GM23338 (cell line): ENCODE data around the gene UQCRFS1. TPM values are rescaled to one million over a fixed set of nuclear protein-coding genes. Genes with fewer than 3 reads are reported as not detected.

Experiments used
- EZH2 ChIP-seq: fragments of 200-600 bp; sonication (generic); IDR thresholded peaks from one replicate; pipeline ENCODE4 v1.8.0; 2017; ENCODE audit warnings: antibody characterized with exemption, mild to moderate bottlenecking, low read depth; ENCODE audit not compliant: unreplicated experiment
- EZH2phosphoT487 ChIP-seq: fragments of 200-600 bp; sonication (generic); IDR thresholded peaks from one replicate; pipeline ENCODE4 v1.8.1; 2018; ENCODE audit warnings: antibody characterized with exemption; ENCODE audit not compliant: unreplicated experiment
- JUNB ChIP-seq: IDR thresholded peaks from one replicate; pipeline ENCODE4 v1.6.1; 2016; ENCODE audit warnings: antibody characterized with exemption; ENCODE audit not compliant: unreplicated experiment
- NANOG ChIP-seq: IDR thresholded peaks from 2 replicates; pipeline ENCODE4 v1.6.1; 2016; ENCODE audit warnings: antibody characterized with exemption, borderline replicate concordance
- polyA plus RNA-seq: library from polyadenylated mRNA; unstranded; fragments of >200 nt; fragmentation: Nextera tagmentation; extraction: Ambion mirVana; gene quantifications from 2 replicates; pipeline ENCODE4 v1.2.1, GENCODE V29; 2016
- total RNA-seq: library from RNA; depleted of rRNA; stranded (reverse); fragments of >200 nt; shearing (Covaris generic); gene quantifications from 2 replicates; pipeline ENCODE4 v1.2.3, GENCODE V29; 2014
- TF ChIP-seq, protein P1 (sequence below): fragments of 250-450 bp; sonication (Bioruptor Pico); IDR thresholded peaks from 2 replicates; pipeline ENCODE4 v1.5.0; 2020; ENCODE audit warnings: mild to moderate bottlenecking, moderate library complexity
- TF ChIP-seq, protein P2 (sequence below): IDR thresholded peaks from one replicate; pipeline ENCODE4 v1.6.1; 2018; ENCODE audit warnings: antibody characterized with exemption; ENCODE audit not compliant: unreplicated experiment
- TF ChIP-seq, protein P3 (sequence below), 2 experiments: fragments of 200-600 bp in 1 of 2; sonication (generic) in 1 of 2; conservative IDR thresholded peaks; 2 replicates each; pipeline versions ENCODE4 v1.5.1 to v1.6.1; 2016 to 2017; ENCODE audit warnings: antibody characterized with exemption in 2 of 2, low read depth in 2 of 2, mild to moderate bottlenecking in 2 of 2, moderate library complexity in 1 of 2

The UQCRFS1 gene
- total and polyA plus RNA-seq, 2 experiments from 2014 or later, result 49.4 to 57.6 TPM

DNA sequence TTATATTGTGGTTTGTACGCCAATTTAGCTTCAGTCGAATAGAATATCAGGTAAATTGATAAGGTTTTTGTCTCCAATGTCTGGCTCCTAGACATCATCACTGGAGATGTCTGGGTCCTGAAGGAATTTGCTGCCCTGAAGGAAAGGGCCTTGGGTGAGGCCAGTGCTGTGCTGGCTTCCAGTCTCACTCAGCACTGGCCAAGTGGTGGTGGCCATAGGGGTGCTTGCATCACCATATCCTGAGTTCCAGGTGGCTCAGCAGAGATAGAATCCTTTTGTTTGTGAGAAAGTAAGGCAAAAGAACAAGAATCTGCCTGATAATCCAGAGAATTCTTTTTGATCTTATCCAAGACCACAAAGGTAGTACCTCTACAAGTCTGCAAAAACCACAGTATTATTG is 39.1 kb downstream of the UQCRFS1 start (continued):
- TF ChIP-seq, protein P1, sequence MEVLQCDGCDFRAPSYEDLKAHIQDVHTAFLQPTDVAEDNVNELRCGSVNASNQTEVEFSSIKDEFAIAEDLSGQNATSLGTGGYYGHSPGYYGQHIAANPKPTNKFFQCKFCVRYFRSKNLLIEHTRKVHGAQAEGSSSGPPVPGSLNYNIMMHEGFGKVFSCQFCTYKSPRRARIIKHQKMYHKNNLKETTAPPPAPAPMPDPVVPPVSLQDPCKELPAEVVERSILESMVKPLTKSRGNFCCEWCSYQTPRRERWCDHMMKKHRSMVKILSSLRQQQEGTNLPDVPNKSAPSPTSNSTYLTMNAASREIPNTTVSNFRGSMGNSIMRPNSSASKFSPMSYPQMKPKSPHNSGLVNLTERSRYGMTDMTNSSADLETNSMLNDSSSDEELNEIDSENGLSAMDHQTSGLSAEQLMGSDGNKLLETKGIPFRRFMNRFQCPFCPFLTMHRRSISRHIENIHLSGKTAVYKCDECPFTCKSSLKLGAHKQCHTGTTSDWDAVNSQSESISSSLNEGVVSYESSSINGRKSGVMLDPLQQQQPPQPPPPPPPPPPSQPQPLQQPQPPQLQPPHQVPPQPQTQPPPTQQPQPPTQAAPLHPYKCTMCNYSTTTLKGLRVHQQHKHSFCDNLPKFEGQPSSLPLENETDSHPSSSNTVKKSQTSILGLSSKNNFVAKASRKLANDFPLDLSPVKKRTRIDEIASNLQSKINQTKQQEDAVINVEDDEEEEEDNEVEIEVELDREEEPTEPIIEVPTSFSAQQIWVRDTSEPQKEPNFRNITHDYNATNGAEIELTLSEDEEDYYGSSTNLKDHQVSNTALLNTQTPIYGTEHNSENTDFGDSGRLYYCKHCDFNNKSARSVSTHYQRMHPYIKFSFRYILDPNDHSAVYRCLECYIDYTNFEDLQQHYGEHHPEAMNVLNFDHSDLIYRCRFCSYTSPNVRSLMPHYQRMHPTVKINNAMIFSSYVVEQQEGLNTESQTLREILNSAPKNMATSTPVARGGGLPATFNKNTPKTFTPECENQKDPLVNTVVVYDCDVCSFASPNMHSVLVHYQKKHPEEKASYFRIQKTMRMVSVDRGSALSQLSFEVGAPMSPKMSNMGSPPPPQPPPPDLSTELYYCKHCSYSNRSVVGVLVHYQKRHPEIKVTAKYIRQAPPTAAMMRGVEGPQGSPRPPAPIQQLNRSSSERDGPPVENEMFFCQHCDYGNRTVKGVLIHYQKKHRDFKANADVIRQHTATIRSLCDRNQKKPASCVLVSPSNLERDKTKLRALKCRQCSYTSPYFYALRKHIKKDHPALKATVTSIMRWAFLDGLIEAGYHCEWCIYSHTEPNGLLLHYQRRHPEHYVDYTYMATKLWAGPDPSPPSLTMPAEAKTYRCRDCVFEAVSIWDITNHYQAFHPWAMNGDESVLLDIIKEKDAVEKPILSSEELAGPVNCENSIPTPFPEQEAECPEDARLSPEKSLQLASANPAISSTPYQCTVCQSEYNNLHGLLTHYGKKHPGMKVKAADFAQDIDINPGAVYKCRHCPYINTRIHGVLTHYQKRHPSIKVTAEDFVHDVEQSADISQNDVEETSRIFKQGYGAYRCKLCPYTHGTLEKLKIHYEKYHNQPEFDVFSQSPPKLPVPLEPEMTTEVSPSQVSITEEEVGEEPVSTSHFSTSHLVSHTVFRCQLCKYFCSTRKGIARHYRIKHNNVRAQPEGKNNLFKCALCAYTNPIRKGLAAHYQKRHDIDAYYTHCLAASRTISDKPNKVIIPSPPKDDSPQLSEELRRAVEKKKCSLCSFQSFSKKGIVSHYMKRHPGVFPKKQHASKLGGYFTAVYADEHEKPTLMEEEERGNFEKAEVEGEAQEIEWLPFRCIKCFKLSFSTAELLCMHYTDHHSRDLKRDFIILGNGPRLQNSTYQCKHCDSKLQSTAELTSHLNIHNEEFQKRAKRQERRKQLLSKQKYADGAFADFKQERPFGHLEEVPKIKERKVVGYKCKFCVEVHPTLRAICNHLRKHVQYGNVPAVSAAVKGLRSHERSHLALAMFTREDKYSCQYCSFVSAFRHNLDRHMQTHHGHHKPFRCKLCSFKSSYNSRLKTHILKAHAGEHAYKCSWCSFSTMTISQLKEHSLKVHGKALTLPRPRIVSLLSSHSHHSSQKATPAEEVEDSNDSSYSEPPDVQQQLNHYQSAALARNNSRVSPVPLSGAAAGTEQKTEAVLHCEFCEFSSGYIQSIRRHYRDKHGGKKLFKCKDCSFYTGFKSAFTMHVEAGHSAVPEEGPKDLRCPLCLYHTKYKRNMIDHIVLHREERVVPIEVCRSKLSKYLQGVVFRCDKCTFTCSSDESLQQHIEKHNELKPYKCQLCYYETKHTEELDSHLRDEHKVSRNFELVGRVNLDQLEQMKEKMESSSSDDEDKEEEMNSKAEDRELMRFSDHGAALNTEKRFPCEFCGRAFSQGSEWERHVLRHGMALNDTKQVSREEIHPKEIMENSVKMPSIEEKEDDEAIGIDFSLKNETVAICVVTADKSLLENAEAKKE (CRISPR knock-in tag), result no peak
- TF ChIP-seq, protein P2, sequence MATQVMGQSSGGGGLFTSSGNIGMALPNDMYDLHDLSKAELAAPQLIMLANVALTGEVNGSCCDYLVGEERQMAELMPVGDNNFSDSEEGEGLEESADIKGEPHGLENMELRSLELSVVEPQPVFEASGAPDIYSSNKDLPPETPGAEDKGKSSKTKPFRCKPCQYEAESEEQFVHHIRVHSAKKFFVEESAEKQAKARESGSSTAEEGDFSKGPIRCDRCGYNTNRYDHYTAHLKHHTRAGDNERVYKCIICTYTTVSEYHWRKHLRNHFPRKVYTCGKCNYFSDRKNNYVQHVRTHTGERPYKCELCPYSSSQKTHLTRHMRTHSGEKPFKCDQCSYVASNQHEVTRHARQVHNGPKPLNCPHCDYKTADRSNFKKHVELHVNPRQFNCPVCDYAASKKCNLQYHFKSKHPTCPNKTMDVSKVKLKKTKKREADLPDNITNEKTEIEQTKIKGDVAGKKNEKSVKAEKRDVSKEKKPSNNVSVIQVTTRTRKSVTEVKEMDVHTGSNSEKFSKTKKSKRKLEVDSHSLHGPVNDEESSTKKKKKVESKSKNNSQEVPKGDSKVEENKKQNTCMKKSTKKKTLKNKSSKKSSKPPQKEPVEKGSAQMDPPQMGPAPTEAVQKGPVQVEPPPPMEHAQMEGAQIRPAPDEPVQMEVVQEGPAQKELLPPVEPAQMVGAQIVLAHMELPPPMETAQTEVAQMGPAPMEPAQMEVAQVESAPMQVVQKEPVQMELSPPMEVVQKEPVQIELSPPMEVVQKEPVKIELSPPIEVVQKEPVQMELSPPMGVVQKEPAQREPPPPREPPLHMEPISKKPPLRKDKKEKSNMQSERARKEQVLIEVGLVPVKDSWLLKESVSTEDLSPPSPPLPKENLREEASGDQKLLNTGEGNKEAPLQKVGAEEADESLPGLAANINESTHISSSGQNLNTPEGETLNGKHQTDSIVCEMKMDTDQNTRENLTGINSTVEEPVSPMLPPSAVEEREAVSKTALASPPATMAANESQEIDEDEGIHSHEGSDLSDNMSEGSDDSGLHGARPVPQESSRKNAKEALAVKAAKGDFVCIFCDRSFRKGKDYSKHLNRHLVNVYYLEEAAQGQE, result no peak
- TF ChIP-seq EZH2 (no peak), EZH2phosphoT487 (no peak), NANOG (no peak), JUNB (no peak)
- TF ChIP-seq, protein P3, sequence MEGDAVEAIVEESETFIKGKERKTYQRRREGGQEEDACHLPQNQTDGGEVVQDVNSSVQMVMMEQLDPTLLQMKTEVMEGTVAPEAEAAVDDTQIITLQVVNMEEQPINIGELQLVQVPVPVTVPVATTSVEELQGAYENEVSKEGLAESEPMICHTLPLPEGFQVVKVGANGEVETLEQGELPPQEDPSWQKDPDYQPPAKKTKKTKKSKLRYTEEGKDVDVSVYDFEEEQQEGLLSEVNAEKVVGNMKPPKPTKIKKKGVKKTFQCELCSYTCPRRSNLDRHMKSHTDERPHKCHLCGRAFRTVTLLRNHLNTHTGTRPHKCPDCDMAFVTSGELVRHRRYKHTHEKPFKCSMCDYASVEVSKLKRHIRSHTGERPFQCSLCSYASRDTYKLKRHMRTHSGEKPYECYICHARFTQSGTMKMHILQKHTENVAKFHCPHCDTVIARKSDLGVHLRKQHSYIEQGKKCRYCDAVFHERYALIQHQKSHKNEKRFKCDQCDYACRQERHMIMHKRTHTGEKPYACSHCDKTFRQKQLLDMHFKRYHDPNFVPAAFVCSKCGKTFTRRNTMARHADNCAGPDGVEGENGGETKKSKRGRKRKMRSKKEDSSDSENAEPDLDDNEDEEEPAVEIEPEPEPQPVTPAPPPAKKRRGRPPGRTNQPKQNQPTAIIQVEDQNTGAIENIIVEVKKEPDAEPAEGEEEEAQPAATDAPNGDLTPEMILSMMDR (conservative IDR thresholded peaks at IDR 0.05; ENCODE audit: low read depth in 2 of 2), result no peak
